Karpas-422 (cell line): ENCODE results near the gene CCL16. TPM values are rescaled to one million over a fixed set of nuclear protein-coding genes. Genes with fewer than 3 reads are reported as not detected.

Experiments used
- DNase-seq: peaks from one replicate; pipeline ENCODE4 v3.0.0-alpha.2; 2015
- H2AFZ ChIP-seq: fragments of 200-600 bp; sonication (generic); 2 replicates; pipeline ENCODE4 v1.6.1; 2014; ENCODE audit warnings: antibody characterized with exemption, low read length, mixed read lengths
- H3K27ac ChIP-seq: fragments of 200-600 bp; sonication (generic); 2 replicates; pipeline ENCODE4 v1.5.1; 2014; ENCODE audit warnings: mild to moderate bottlenecking, low read length, moderate library complexity
- H3K27me3 ChIP-seq: fragments of 200-600 bp; sonication (generic); 2 replicates; pipeline ENCODE4 v1.6.1; 2014; ENCODE audit warnings: low read length, mixed read lengths
- H3K36me3 ChIP-seq: fragments of 200-600 bp; sonication (generic); 2 replicates; pipeline ENCODE4 v1.6.1; 2014; ENCODE audit warnings: low read length, mixed read lengths; ENCODE audit not compliant: insufficient read depth
- H3K4me1 ChIP-seq: fragments of 200-600 bp; sonication (generic); 2 replicates; pipeline ENCODE4 v1.6.1; 2014; ENCODE audit warnings: mild to moderate bottlenecking, low read length, mixed read lengths
- H3K4me2 ChIP-seq: fragments of 200-600 bp; sonication (generic); 2 replicates; pipeline ENCODE4 v1.6.1; 2014; ENCODE audit warnings: low read length, low read depth, mild to moderate bottlenecking; ENCODE audit not compliant: poor library complexity, severe bottlenecking
- H3K4me3 ChIP-seq: fragments of 200-600 bp; sonication (generic); 2 replicates; pipeline ENCODE4 v1.5.1; 2014; ENCODE audit warnings: mild to moderate bottlenecking, antibody characterized with exemption, low read length, mixed read lengths
- H3K79me2 ChIP-seq: fragments of 200-600 bp; sonication (generic); 2 replicates; pipeline ENCODE4 v1.6.1; 2014; ENCODE audit warnings: mild to moderate bottlenecking, low read length, mixed read lengths
- H3K9ac ChIP-seq: fragments of 200-600 bp; sonication (generic); 2 replicates; pipeline ENCODE4 v1.6.0; 2014; ENCODE audit warnings: low read length
- H3K9me2 ChIP-seq: fragments of 200-600 bp; sonication (generic), shearing (Covaris generic); replicated peaks from 2 replicates; pipeline ENCODE4 v1.6.0; 2014; ENCODE audit warnings: mild to moderate bottlenecking, low read length, moderate library complexity; ENCODE audit not compliant: insufficient read depth
- H3K9me3 ChIP-seq: fragments of 300-700, 200-600 bp; sonication (generic); 2 replicates; pipeline ENCODE4 v1.6.1; 2014; ENCODE audit warnings: low read length, mixed read lengths
- H4K20me1 ChIP-seq: fragments of 200-600 bp; sonication (generic); 2 replicates; pipeline ENCODE4 v1.6.1; 2014; ENCODE audit warnings: mild to moderate bottlenecking, antibody characterized with exemption, low read length, low read depth; ENCODE audit not compliant: insufficient read depth
- total RNA-seq: library from RNA; depleted of rRNA; stranded (reverse); fragments of >200 nt; shearing (Covaris generic); gene quantifications from 2 replicates; pipeline ENCODE4 v1.2.3, GENCODE V29; 2014; ENCODE audit warnings: low replicate concordance

CCL16 gene
- total RNA-seq, 1 experiment from 2014 or later = not detected

DNA sequence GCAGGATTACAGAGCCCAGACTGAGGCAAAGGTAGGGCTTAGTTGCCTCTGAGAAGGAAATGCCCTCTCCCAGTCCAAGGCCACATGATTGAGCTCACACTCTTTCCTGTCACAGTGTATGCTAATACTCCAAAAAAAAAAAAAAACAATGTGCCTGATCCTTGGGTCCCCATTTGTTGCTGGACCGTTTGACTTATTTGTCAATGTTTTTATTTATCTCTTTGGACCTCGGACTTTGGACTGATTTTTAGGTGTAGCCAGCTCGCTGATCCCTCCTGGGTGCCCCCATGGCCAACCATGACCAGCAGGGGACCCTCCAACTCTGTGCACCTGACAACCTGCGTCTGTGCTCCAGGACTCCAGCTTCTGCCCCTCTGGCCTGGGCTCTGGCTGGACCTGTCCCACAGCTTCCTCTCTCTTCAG is 622 bp upstream of the CCL16 start:
- H3K4me3 ChIP-seq = no peak overlapping the region
- no peaks in the 10 kb centered on the region for H3K27me3 ChIP-seq
- no peaks in the 10 kb centered on the region for H4K20me1 ChIP-seq
- H3K9me3 ChIP-seq = no peaks in the 10 kb centered on the region
- H3K4me2 ChIP-seq = no peak overlapping the region
- H3K36me3 ChIP-seq = no peaks in the 10 kb centered on the region
- DNase-seq = peak; percentile 67
- H3K79me2 ChIP-seq = no peaks in the 10 kb centered on the region
- H3K27ac ChIP-seq = no peak overlapping the region
- H3K9me2 ChIP-seq = no peaks in the 10 kb centered on the region
- no peaks in the 10 kb centered on the region for H3K4me1 ChIP-seq
- no peak overlapping the region for H3K9ac ChIP-seq
- no peak overlapping the region for H2AFZ ChIP-seq

DNA sequence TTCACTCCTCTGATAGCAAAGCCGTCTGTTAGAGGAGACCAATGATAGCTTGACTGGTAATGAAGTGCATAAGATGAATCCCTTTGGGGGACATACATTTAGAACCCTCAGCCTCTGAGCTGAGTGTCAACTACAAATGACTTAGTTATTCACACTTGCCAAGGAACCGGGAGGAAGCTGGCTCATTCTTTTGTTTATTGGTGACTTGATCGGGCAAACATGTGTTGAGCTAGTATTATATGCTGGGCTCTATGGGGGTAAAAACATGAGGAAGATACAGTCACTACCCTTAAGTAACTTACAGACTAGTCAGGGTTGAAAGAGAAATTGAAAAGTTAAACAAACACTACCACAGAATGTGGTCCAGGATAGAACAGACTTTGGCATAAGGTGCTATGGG is 3.0 kb downstream of the CCL16 start:
- H3K79me2 ChIP-seq = no peaks in the 10 kb centered on the region
- no peaks in the 10 kb centered on the region for H3K36me3 ChIP-seq
- H3K4me3 ChIP-seq = no peak overlapping the region
- no peaks in the 10 kb centered on the region for H3K4me1 ChIP-seq
- no peak overlapping the region for H2AFZ ChIP-seq
- H4K20me1 ChIP-seq = no peaks in the 10 kb centered on the region
- H3K9ac ChIP-seq = no peak overlapping the region
- no peaks in the 10 kb centered on the region for H3K9me3 ChIP-seq
- H3K27me3 ChIP-seq = no peaks in the 10 kb centered on the region
- no peaks in the 10 kb centered on the region for H3K9me2 ChIP-seq
- no peak overlapping the region for H3K27ac ChIP-seq
- H3K4me2 ChIP-seq = no peak overlapping the region
- no peak for DNase-seq

DNA sequence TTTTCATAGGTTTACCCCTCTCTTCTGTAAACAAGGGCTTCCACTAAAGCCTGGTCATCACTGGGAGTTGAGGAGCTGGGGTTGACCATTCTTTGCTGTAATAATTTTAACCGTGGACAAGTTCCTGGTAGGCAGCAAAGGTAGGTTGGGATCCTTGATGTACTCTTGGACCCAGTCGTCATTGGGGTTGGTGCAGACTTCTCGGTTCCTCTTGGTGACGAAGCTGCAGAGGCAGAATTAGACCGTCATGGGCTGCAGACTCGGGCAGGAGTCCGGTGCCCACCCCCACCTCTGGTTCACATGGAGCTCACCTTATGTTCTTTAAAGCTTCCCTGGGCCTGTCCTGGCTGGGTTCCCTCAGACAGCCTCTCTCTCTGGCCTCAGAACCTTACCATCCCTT is 3.8 kb downstream of the CCL16 start:
- Histone ChIP-seq H3K27me3 (no peaks in the 10 kb centered on the region), H3K4me2 (no peak overlapping the region), H2AFZ (no peak overlapping the region), H3K36me3 (no peaks in the 10 kb centered on the region), H4K20me1 (no peaks in the 10 kb centered on the region; the same call in 1 of the 2 replicates), H3K9me2 (no peaks in the 10 kb centered on the region), H3K4me3 (no peak overlapping the region), H3K9me3 (no peaks in the 10 kb centered on the region), H3K79me2 (no peaks in the 10 kb centered on the region), H3K9ac (no peak overlapping the region), H3K4me1 (no peaks in the 10 kb centered on the region), H3K27ac (no peak overlapping the region)
- no peak for DNase-seq

DNA sequence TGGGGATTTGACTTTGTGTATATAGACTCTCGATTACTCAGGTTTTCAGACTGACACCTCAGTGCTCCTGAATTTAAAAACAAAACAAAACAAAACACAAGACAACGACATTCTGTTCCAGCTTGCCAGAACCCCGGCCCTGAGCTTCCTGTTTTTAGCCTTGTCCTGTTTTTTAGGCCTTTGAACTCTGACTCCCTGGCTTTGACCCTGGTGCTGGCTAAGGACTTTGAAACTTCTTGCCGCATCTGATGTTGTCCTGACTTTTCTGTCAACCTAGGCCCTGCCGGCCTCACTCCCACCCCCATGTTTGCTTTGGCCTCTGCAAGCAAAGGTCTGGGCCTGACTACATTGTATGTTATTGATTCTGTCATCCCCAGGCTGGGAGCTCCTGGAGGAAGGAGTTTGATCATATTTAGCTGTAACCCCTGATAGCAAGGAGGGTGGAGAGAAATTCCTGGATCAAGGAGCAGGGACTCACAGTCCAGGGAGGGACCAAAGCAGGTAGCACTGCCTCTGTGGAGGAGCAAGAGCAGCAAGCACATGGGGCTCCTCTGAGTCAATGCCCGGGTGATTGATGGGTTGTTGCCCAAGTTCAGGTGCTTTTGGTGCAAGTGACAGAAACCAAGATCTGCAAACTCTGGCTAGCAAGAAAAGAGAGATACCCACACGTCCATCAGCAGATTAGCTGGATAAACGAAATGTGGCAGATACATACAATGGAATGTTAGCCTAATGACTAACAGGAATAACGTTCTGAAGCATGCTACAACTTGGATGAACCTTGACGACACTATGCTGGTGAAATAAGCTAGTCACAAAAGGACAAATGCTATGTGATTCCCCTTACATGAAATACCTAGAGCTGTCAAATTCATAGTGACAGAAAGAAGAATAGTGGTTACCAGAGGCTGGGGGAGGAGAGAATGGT is 7.7 kb downstream of the CCL16 start:
- H2AFZ ChIP-seq = no peak overlapping the region
- H3K4me3 ChIP-seq = no peak overlapping the region
- H3K4me2 ChIP-seq = no peak overlapping the region
- no peaks in the 10 kb centered on the region for H3K4me1 ChIP-seq
- no peaks in the 10 kb centered on the region for H3K9me3 ChIP-seq
- no peak overlapping the region for H3K9ac ChIP-seq
- no peaks in the 10 kb centered on the region for H3K9me2 ChIP-seq
- no peak for DNase-seq
- no peaks in the 10 kb centered on the region for H3K79me2 ChIP-seq
- no peak overlapping the region for H3K27ac ChIP-seq
- H3K36me3 ChIP-seq = no peaks in the 10 kb centered on the region
- H3K27me3 ChIP-seq = no peaks in the 10 kb centered on the region
- peaks cover 4% of the 10 kb centered on the region; the same call in 1 of the 2 replicates for H4K20me1 ChIP-seq

DNA sequence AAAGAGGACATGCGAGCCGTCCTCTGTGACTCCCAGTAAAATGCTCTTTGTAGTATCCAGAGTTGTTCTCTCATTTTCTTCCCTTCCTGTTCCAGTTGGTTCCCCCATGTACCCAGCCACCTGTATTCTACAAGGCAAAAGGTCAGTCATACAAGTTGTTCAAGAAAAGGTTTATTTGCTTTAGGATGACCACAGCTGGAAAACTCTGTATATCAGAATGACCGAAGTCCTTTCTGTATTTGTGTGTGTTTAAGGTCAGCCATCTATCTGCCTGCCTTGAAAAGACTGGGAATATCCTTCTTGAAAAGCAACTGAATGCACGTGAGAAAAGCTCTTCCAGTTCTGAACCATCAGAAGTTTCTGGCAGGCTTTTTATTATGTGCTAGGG is 8.4 kb downstream of the CCL16 start:
- H2AFZ ChIP-seq = no peak overlapping the region
- H4K20me1 ChIP-seq = peaks cover 4% of the 10 kb centered on the region; the same call in 1 of the 2 replicates
- H3K4me1 ChIP-seq = no peaks in the 10 kb centered on the region
- no peaks in the 10 kb centered on the region for H3K36me3 ChIP-seq
- no peak overlapping the region for H3K9ac ChIP-seq
- H3K9me2 ChIP-seq = no peaks in the 10 kb centered on the region
- no peak overlapping the region for H3K4me3 ChIP-seq
- no peak overlapping the region for H3K27ac ChIP-seq
- H3K79me2 ChIP-seq = no peaks in the 10 kb centered on the region
- no peak for DNase-seq
- H3K27me3 ChIP-seq = no peaks in the 10 kb centered on the region
- H3K9me3 ChIP-seq = no peaks in the 10 kb centered on the region
- H3K4me2 ChIP-seq = no peak overlapping the region

DNA sequence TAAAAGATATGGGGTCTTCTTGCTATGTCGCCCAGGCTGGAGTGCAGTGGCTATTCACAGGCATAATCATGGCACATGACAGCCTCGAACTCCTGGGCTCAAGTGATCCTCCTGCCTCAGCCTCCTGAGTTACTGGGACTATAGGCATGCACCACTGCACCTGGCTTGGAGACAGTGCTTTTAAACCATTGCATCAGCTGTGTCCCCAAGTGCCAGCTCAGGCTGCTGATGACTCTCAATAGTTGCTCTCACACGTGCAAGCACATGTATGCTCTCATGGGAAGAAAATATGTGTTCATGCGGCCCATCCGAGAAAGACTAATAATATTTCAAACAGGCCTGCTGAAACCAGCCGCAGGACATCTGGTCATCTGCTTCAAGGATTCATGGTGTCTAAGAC is 8.8 kb downstream of the CCL16 start:
- no peaks in the 10 kb centered on the region for H3K27me3 ChIP-seq
- no peak overlapping the region for H3K9ac ChIP-seq
- H4K20me1 ChIP-seq = peaks cover 4% of the 10 kb centered on the region; the same call in 1 of the 2 replicates
- H3K36me3 ChIP-seq = no peaks in the 10 kb centered on the region
- no peaks in the 10 kb centered on the region for H3K4me1 ChIP-seq
- no peaks in the 10 kb centered on the region for H3K9me2 ChIP-seq
- H3K4me2 ChIP-seq = no peak overlapping the region
- no peaks in the 10 kb centered on the region for H3K9me3 ChIP-seq
- H3K4me3 ChIP-seq = no peak overlapping the region
- no peak overlapping the region for H3K27ac ChIP-seq
- H2AFZ ChIP-seq = no peak overlapping the region
- no peak for DNase-seq
- H3K79me2 ChIP-seq = no peaks in the 10 kb centered on the region

DNA sequence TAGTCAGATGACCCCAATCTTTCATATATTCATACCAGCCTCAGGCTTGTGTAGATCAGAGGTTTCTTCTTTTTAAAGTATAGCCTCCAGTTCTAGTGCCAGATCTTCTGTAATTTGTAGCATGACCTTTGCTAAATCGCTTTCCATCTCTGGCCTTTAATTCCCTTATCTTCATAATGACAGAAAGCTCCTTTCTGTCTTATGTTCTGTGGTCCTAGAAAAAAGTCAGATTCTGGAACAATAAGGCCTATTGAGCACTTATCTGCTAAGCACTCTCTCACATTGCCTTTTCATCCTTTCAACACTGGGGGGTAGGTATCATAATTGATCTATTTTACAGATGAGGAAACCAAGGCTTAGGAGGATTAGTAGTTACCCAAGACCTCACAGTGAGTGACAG is 9.2 kb downstream of the CCL16 start:
- Histone ChIP-seq H4K20me1 (peaks cover 4% of the 10 kb centered on the region; the same call in 1 of the 2 replicates), H2AFZ (no peak overlapping the region), H3K27me3 (no peaks in the 10 kb centered on the region), H3K9me2 (no peaks in the 10 kb centered on the region), H3K4me2 (no peak overlapping the region), H3K27ac (no peak overlapping the region), H3K9ac (no peak overlapping the region), H3K79me2 (no peaks in the 10 kb centered on the region), H3K4me1 (no peaks in the 10 kb centered on the region), H3K4me3 (no peak overlapping the region), H3K36me3 (no peaks in the 10 kb centered on the region), H3K9me3 (no peaks in the 10 kb centered on the region)
- DNase-seq = no peak

DNA sequence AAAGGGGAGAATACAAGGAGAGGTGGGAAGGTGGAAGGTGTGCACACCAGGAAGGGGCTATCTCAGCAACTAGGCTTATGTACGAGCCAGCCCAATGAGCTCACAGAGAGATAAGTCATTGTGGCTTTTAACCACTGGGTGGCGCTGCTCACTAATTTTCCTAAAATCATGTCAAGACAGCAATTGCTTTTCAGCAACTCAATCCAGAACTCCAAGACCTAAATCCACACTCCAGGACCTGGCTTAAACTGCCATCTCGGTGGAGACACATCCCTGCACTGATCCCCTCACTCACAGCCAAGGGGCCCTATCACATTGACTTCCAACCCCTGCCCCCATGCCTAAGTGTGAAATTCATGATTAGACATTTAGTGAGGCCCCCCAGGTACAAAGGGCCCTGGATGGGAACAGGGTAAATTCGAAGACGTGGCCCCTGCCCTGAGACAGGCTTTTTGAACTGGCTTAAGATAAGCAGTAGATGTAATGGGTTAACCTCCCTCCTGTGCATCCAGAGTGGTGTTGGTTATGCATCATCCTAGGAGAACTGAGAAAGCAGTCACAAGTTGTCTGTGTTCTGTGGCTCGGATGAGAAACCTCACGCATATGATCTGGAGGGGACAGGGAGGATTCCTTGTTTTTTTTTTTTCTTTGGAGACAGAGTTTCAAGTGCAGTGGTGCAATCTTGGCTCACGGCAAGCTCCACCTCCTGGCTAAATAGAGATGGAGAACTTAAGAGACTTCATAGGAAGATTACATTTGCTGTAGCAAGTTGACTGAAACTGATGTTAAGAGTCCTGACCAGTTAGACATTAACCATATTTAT is 11.5 kb downstream of the CCL16 start:
- H3K4me3 ChIP-seq = no peak overlapping the region
- H3K9me2 ChIP-seq = no peaks in the 10 kb centered on the region
- no peaks in the 10 kb centered on the region for H3K36me3 ChIP-seq
- H3K27ac ChIP-seq = no peak overlapping the region
- no peaks in the 10 kb centered on the region for H3K27me3 ChIP-seq
- no peak overlapping the region for H2AFZ ChIP-seq
- H3K79me2 ChIP-seq = no peaks in the 10 kb centered on the region
- no peak overlapping the region for H3K9ac ChIP-seq
- H3K4me2 ChIP-seq = no peak overlapping the region
- peaks cover 4% of the 10 kb centered on the region; the same call in 1 of the 2 replicates for H4K20me1 ChIP-seq
- H3K9me3 ChIP-seq = no peaks in the 10 kb centered on the region
- no peaks in the 10 kb centered on the region for H3K4me1 ChIP-seq
- peak; percentile 90 for DNase-seq
